Measurements from ENCODE around the gene SAMD1. TPM values are rescaled to one million over a fixed set of nuclear protein-coding genes. Genes with fewer than 3 reads are reported as not detected.
A peak's percentile ranks its signal among the peaks of the same experiment; 100 is the strongest.

Gene SAMD1
- polyA plus RNA-seq, 2 donors: 27.6 to 28.4 TPM

GRCh38 chr19:14103310-14103709 lies 12.8 kb upstream of the SAMD1 start:
- Histone ChIP-seq H3K27ac (ENCODE audit: low read depth in 2 of 2, low read length in 1 of 2) (no peak overlapping the region), H3K4me3 (ENCODE audit: low read depth in 1 of 2, low read length in 2 of 2) (no peak overlapping the region), H3K36me3 (ENCODE audit: control insufficient read depth in 2 of 2, insufficient read depth in 2 of 2, low read length in 1 of 2) (peaks cover 7 to 22% of the 10 kb centered on the region in 2 donors), H3K9me3 (ENCODE audit: control insufficient read depth in 2 of 2, insufficient read depth in 1 of 2, low read depth in 1 of 2, low read length in 1 of 2) (no peaks in the 10 kb centered on the region), H3K4me1 (ENCODE audit: control insufficient read depth in 2 of 2, insufficient read depth in 2 of 2, low read length in 1 of 2) (no peaks in the 10 kb centered on the region), H3K27me3 (ENCODE audit: control insufficient read depth in 1 of 2, insufficient read depth in 2 of 2, low read length in 2 of 2) (no peaks in the 10 kb centered on the region)
- 92 to 94% methylated on average over 1 of the region's 1 CpG for WGBS, 2 donors

- WGBS, 2 donors: 89 to 93% methylated on average over 10 of the region's 10 CpGs
- Histone ChIP-seq H3K27ac (ENCODE audit: low read depth in 2 of 2, low read length in 1 of 2) (peak overlapping the region in 1 of 2 donors; percentile 34), H3K9me3 (ENCODE audit: control insufficient read depth in 2 of 2, insufficient read depth in 1 of 2, low read depth in 1 of 2, low read length in 1 of 2) (no peaks in the 10 kb centered on the region), H3K4me3 (ENCODE audit: low read depth in 1 of 2, low read length in 2 of 2) (no peak overlapping the region), H3K36me3 (ENCODE audit: control insufficient read depth in 2 of 2, insufficient read depth in 2 of 2, low read length in 1 of 2) (peaks cover 7 to 24% of the 10 kb centered on the region in 2 donors), H3K4me1 (ENCODE audit: control insufficient read depth in 2 of 2, insufficient read depth in 2 of 2, low read length in 1 of 2) (no peaks in the 10 kb centered on the region), H3K27me3 (ENCODE audit: control insufficient read depth in 1 of 2, insufficient read depth in 2 of 2, low read length in 2 of 2) (no peaks in the 10 kb centered on the region)
Observed at GRCh38 chr19:14102756-14103155, 12.2 kb upstream of the SAMD1 start.

- no peak overlapping the region for H3K4me3 ChIP-seq (ENCODE audit: low read depth in 1 of 2, low read length in 2 of 2)
- H3K9me3 ChIP-seq (ENCODE audit: control insufficient read depth in 2 of 2, insufficient read depth in 1 of 2, low read depth in 1 of 2, low read length in 1 of 2): no peaks in the 10 kb centered on the region
- 68% methylated on average over 11 of the region's 11 CpGs for WGBS, 2 donors
- peak overlapping the region in 1 of 2 donors; percentile 13 for H3K27ac ChIP-seq (ENCODE audit: low read depth in 2 of 2, low read length in 1 of 2)
- no peaks in the 10 kb centered on the region for H3K4me1 ChIP-seq (ENCODE audit: control insufficient read depth in 2 of 2, insufficient read depth in 2 of 2, low read length in 1 of 2)
- no peaks in the 10 kb centered on the region for H3K27me3 ChIP-seq (ENCODE audit: control insufficient read depth in 1 of 2, insufficient read depth in 2 of 2, low read length in 2 of 2)
- H3K36me3 ChIP-seq (ENCODE audit: control insufficient read depth in 2 of 2, insufficient read depth in 2 of 2, low read length in 1 of 2): peaks cover 8 to 30% of the 10 kb centered on the region in 2 donors
Observed at GRCh38 chr19:14102102-14102696, 11.6 kb upstream of the SAMD1 start.

- Histone ChIP-seq H3K27ac (ENCODE audit: low read depth in 2 of 2, low read length in 1 of 2) (no peak overlapping the region), H3K27me3 (ENCODE audit: control insufficient read depth in 1 of 2, insufficient read depth in 2 of 2, low read length in 2 of 2) (no peaks in the 10 kb centered on the region), H3K36me3 (ENCODE audit: control insufficient read depth in 2 of 2, insufficient read depth in 2 of 2, low read length in 1 of 2) (peaks cover 11 to 35% of the 10 kb centered on the region in 2 donors), H3K9me3 (ENCODE audit: control insufficient read depth in 2 of 2, insufficient read depth in 1 of 2, low read depth in 1 of 2, low read length in 1 of 2) (no peaks in the 10 kb centered on the region), H3K4me3 (ENCODE audit: low read depth in 1 of 2, low read length in 2 of 2) (no peak overlapping the region), H3K4me1 (ENCODE audit: control insufficient read depth in 2 of 2, insufficient read depth in 2 of 2, low read length in 1 of 2) (no peaks in the 10 kb centered on the region)
- 96% methylated on average over 6 of the region's 6 CpGs for WGBS, 2 donors
Observed at GRCh38 chr19:14101003-14101545, 10.5 kb upstream of the SAMD1 start.

GRCh38 chr19:14097532-14098151 lies 7.1 kb upstream of the SAMD1 start:
- no peaks in the 10 kb centered on the region for H3K27me3 ChIP-seq (ENCODE audit: control insufficient read depth in 1 of 2, insufficient read depth in 2 of 2, low read length in 2 of 2)
- H3K27ac ChIP-seq (ENCODE audit: low read depth in 2 of 2, low read length in 1 of 2): no peak overlapping the region
- no peaks in the 10 kb centered on the region for H3K4me1 ChIP-seq (ENCODE audit: control insufficient read depth in 2 of 2, insufficient read depth in 2 of 2, low read length in 1 of 2)
- H3K36me3 ChIP-seq (ENCODE audit: control insufficient read depth in 2 of 2, insufficient read depth in 2 of 2, low read length in 1 of 2): peaks cover 8 to 27% of the 10 kb centered on the region in 2 donors
- 83 to 85% methylated on average over 21 of the region's 21 CpGs for WGBS, 2 donors
- H3K9me3 ChIP-seq (ENCODE audit: control insufficient read depth in 2 of 2, insufficient read depth in 1 of 2, low read depth in 1 of 2, low read length in 1 of 2): peaks cover 0 to 5% of the 10 kb centered on the region in 2 donors
- no peak overlapping the region for H3K4me3 ChIP-seq (ENCODE audit: low read depth in 1 of 2, low read length in 2 of 2)

GRCh38 chr19:14096272-14096992 lies 5.9 kb upstream of the SAMD1 start:
- Histone ChIP-seq H3K4me1 (ENCODE audit: control insufficient read depth in 2 of 2, insufficient read depth in 2 of 2, low read length in 1 of 2) (no peaks in the 10 kb centered on the region), H3K27ac (ENCODE audit: low read depth in 2 of 2, low read length in 1 of 2) (no peak overlapping the region), H3K36me3 (ENCODE audit: control insufficient read depth in 2 of 2, insufficient read depth in 2 of 2, low read length in 1 of 2) (peaks cover 8 to 23% of the 10 kb centered on the region in 2 donors), H3K9me3 (ENCODE audit: control insufficient read depth in 2 of 2, insufficient read depth in 1 of 2, low read depth in 1 of 2, low read length in 1 of 2) (peaks cover 0 to 5% of the 10 kb centered on the region in 2 donors), H3K27me3 (ENCODE audit: control insufficient read depth in 1 of 2, insufficient read depth in 2 of 2, low read length in 2 of 2) (no peaks in the 10 kb centered on the region), H3K4me3 (ENCODE audit: low read depth in 1 of 2, low read length in 2 of 2) (no peak overlapping the region)
- 93 to 95% methylated on average over 11 of the region's 11 CpGs for WGBS, 2 donors

- Histone ChIP-seq H3K27me3 (ENCODE audit: control insufficient read depth in 1 of 2, insufficient read depth in 2 of 2, low read length in 2 of 2) (no peaks in the 10 kb centered on the region), H3K9me3 (ENCODE audit: control insufficient read depth in 2 of 2, insufficient read depth in 1 of 2, low read depth in 1 of 2, low read length in 1 of 2) (peaks cover 0 to 5% of the 10 kb centered on the region in 2 donors), H3K27ac (ENCODE audit: low read depth in 2 of 2, low read length in 1 of 2) (no peak overlapping the region), H3K4me3 (ENCODE audit: low read depth in 1 of 2, low read length in 2 of 2) (no peak overlapping the region), H3K4me1 (ENCODE audit: control insufficient read depth in 2 of 2, insufficient read depth in 2 of 2, low read length in 1 of 2) (no peaks in the 10 kb centered on the region), H3K36me3 (ENCODE audit: control insufficient read depth in 2 of 2, insufficient read depth in 2 of 2, low read length in 1 of 2) (peaks cover 4 to 17% of the 10 kb centered on the region in 2 donors)
- WGBS, 2 donors: 82 to 87% methylated on average over 7 of the region's 7 CpGs
Observed at GRCh38 chr19:14094854-14095253, 4.3 kb upstream of the SAMD1 start.

- Histone ChIP-seq H3K36me3 (ENCODE audit: control insufficient read depth in 2 of 2, insufficient read depth in 2 of 2, low read length in 1 of 2) (peaks cover 4 to 25% of the 10 kb centered on the region in 2 donors), H3K4me3 (ENCODE audit: low read depth in 1 of 2, low read length in 2 of 2) (no peak overlapping the region), H3K4me1 (ENCODE audit: control insufficient read depth in 2 of 2, insufficient read depth in 2 of 2, low read length in 1 of 2) (no peaks in the 10 kb centered on the region), H3K27ac (ENCODE audit: low read depth in 2 of 2, low read length in 1 of 2) (no peak overlapping the region), H3K9me3 (ENCODE audit: control insufficient read depth in 2 of 2, insufficient read depth in 1 of 2, low read depth in 1 of 2, low read length in 1 of 2) (peaks cover 0 to 5% of the 10 kb centered on the region in 2 donors), H3K27me3 (ENCODE audit: control insufficient read depth in 1 of 2, insufficient read depth in 2 of 2, low read length in 2 of 2) (no peaks in the 10 kb centered on the region)
- WGBS, 2 donors: 95% methylated on average over 9 of the region's 9 CpGs
Observed at GRCh38 chr19:14093117-14093823, 2.7 kb upstream of the SAMD1 start.

- WGBS, 2 donors: 13 to 18% methylated on average over 15 of the region's 15 CpGs
- Histone ChIP-seq H3K36me3 (ENCODE audit: control insufficient read depth in 2 of 2, insufficient read depth in 2 of 2, low read length in 1 of 2) (peaks cover under 1 to 20% of the 10 kb centered on the region in 2 donors), H3K4me3 (ENCODE audit: low read depth in 1 of 2, low read length in 2 of 2) (peak overlapping the region; percentile 70 to 74), H3K27ac (ENCODE audit: low read depth in 2 of 2, low read length in 1 of 2) (peak overlapping the region; percentile 93), H3K27me3 (ENCODE audit: control insufficient read depth in 1 of 2, insufficient read depth in 2 of 2, low read length in 2 of 2) (no peaks in the 10 kb centered on the region), H3K4me1 (ENCODE audit: control insufficient read depth in 2 of 2, insufficient read depth in 2 of 2, low read length in 1 of 2) (no peaks in the 10 kb centered on the region), H3K9me3 (ENCODE audit: control insufficient read depth in 2 of 2, insufficient read depth in 1 of 2, low read depth in 1 of 2, low read length in 1 of 2) (peaks cover 0 to 5% of the 10 kb centered on the region in 2 donors)
Observed at GRCh38 chr19:14091813-14092462, 1.4 kb upstream of the SAMD1 start.

All from esophagus (tissue), 2 donors.